ENCODE data around the gene KCNC3. TPM values are rescaled to one million over a fixed set of nuclear protein-coding genes. Genes with fewer than 3 reads are reported as not detected.

Gene KCNC3
- polyA plus RNA-seq, 2 donors: 0.45 to 0.81 TPM

DNA sequence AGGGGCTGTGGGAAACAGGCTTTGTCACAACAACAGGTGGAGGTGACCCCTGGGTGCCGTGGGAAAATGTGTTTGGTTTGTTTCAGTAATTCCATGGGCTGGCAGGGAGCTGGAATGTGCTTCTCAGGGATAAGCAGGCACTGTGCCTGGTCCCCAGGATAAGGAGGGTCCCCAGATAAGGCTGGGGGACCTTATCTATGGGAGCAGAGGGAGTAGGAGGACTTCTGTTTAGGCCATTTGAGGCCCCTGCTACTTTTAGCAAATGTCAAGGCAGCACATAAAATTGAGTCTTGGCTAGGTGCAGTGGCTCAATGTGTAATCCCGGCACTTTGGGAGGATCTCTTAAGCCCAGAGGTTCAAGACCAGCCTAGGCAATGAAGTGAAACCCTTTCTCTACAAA lies 59.5 kb downstream of the KCNC3 start:
- no peak overlapping the region for H3K27ac ChIP-seq (ENCODE audit: low read depth in 2 of 2, low read length in 1 of 2)
- H3K4me1 ChIP-seq (ENCODE audit: control insufficient read depth in 2 of 2, insufficient read depth in 2 of 2, low read length in 1 of 2): peaks cover 2% of the 10 kb centered on the region in 2 donors
- no peak overlapping the region for H3K4me3 ChIP-seq (ENCODE audit: low read depth in 1 of 2, low read length in 2 of 2)
- peaks cover 0 to 4% of the 10 kb centered on the region in 2 donors for H3K9me3 ChIP-seq (ENCODE audit: control insufficient read depth in 2 of 2, insufficient read depth in 1 of 2, low read depth in 1 of 2, low read length in 1 of 2)
- no peaks in the 10 kb centered on the region for H3K27me3 ChIP-seq (ENCODE audit: control insufficient read depth in 1 of 2, insufficient read depth in 2 of 2, low read length in 2 of 2)
- 66 to 76% methylated on average over 2 of the region's 2 CpGs for WGBS, 2 donors
- H3K36me3 ChIP-seq (ENCODE audit: control insufficient read depth in 2 of 2, insufficient read depth in 2 of 2, low read length in 1 of 2): peaks cover 0 to 13% of the 10 kb centered on the region in 2 donors

DNA sequence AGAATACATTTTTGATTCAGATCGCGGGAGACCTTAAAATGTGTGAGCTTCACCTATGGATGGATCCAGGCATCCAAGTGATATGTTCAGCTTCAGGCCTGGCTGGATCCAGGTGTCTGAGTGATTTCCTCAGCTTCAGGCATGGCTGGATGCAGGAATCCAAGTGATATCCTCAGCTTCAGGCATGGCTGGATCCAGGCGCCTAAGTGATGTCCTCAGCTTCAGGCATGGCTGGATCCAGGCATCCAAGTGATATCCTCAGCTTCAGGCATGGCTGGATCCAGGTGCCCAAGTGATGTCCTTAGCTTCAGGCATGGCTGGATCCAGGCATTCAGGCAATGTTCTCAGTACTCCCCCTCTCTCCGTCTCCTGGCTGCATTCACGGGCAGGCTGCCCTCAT lies 60.7 kb downstream of the KCNC3 start:
- Histone ChIP-seq H3K27ac (ENCODE audit: low read depth in 2 of 2, low read length in 1 of 2) (no peak overlapping the region), H3K27me3 (ENCODE audit: control insufficient read depth in 1 of 2, insufficient read depth in 2 of 2, low read length in 2 of 2) (no peaks in the 10 kb centered on the region), H3K9me3 (ENCODE audit: control insufficient read depth in 2 of 2, insufficient read depth in 1 of 2, low read depth in 1 of 2, low read length in 1 of 2) (peaks cover 0 to 4% of the 10 kb centered on the region in 2 donors), H3K4me1 (ENCODE audit: control insufficient read depth in 2 of 2, insufficient read depth in 2 of 2, low read length in 1 of 2) (peaks cover 2% of the 10 kb centered on the region in 2 donors), H3K36me3 (ENCODE audit: control insufficient read depth in 2 of 2, insufficient read depth in 2 of 2, low read length in 1 of 2) (peaks cover 0 to 15% of the 10 kb centered on the region in 2 donors), H3K4me3 (ENCODE audit: low read depth in 1 of 2, low read length in 2 of 2) (no peak overlapping the region)
- 95% methylated on average over 5 of the region's 5 CpGs for WGBS, 2 donors

DNA sequence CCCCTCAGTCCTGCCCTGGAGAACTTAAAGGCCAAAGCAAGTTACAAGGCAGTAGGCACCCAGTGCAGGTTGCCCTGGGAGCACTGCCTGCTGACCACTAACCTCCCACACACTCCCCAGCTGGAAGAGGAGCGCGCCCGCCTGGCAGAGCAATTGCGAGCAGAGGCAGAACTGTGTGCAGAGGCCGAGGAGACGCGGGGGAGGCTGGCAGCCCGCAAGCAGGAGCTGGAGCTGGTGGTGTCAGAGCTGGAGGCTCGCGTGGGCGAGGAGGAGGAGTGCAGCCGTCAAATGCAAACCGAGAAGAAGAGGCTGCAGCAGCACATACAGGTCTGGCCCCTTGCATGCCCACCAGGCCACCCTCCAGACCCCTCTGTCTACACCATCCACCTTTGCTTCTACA lies 61.1 kb downstream of the KCNC3 start:
- Histone ChIP-seq H3K4me3 (ENCODE audit: low read depth in 1 of 2, low read length in 2 of 2) (no peak overlapping the region), H3K4me1 (ENCODE audit: control insufficient read depth in 2 of 2, insufficient read depth in 2 of 2, low read length in 1 of 2) (peaks cover 2% of the 10 kb centered on the region in 2 donors), H3K27me3 (ENCODE audit: control insufficient read depth in 1 of 2, insufficient read depth in 2 of 2, low read length in 2 of 2) (no peaks in the 10 kb centered on the region), H3K36me3 (ENCODE audit: control insufficient read depth in 2 of 2, insufficient read depth in 2 of 2, low read length in 1 of 2) (peaks cover 0 to 15% of the 10 kb centered on the region in 2 donors), H3K27ac (ENCODE audit: low read depth in 2 of 2, low read length in 1 of 2) (no peak overlapping the region), H3K9me3 (ENCODE audit: control insufficient read depth in 2 of 2, insufficient read depth in 1 of 2, low read depth in 1 of 2, low read length in 1 of 2) (peaks cover 0 to 4% of the 10 kb centered on the region in 2 donors)
- 88 to 90% methylated on average over 13 of the region's 13 CpGs for WGBS, 2 donors

DNA sequence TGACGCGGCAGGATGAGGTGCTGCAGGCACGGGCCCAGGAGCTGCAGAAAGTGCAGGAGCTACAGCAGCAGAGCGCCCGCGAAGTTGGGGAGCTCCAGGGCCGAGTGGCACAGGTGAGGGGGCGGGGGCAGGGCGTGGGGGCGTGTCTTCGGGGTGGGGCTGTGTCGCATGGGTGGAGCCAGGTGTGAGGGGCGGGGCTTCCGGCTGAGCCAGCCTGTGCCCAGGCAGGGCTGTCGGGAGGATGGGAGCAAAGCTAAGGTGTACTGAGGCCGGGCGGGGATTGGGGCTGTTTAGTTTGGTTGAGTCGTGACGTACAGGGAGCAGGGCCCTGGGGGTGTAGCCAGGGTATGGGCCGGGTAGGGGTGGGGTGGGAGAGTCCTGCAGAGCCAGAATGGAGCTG lies 62.3 kb downstream of the KCNC3 start:
- H3K9me3 ChIP-seq (ENCODE audit: control insufficient read depth in 2 of 2, insufficient read depth in 1 of 2, low read depth in 1 of 2, low read length in 1 of 2): no peaks in the 10 kb centered on the region
- H3K27me3 ChIP-seq (ENCODE audit: control insufficient read depth in 1 of 2, insufficient read depth in 2 of 2, low read length in 2 of 2): no peaks in the 10 kb centered on the region
- no peak overlapping the region for H3K4me3 ChIP-seq (ENCODE audit: low read depth in 1 of 2, low read length in 2 of 2)
- peaks cover 1 to 16% of the 10 kb centered on the region in 2 donors for H3K36me3 ChIP-seq (ENCODE audit: control insufficient read depth in 2 of 2, insufficient read depth in 2 of 2, low read length in 1 of 2)
- 16 to 36% methylated on average over 19 to 20 of the region's 20 CpGs for whole genome bisulfite sequencing, 2 donors
- H3K27ac ChIP-seq (ENCODE audit: low read depth in 2 of 2, low read length in 1 of 2): no peak overlapping the region
- peaks cover 2% of the 10 kb centered on the region in 2 donors for H3K4me1 ChIP-seq (ENCODE audit: control insufficient read depth in 2 of 2, insufficient read depth in 2 of 2, low read length in 1 of 2)

DNA sequence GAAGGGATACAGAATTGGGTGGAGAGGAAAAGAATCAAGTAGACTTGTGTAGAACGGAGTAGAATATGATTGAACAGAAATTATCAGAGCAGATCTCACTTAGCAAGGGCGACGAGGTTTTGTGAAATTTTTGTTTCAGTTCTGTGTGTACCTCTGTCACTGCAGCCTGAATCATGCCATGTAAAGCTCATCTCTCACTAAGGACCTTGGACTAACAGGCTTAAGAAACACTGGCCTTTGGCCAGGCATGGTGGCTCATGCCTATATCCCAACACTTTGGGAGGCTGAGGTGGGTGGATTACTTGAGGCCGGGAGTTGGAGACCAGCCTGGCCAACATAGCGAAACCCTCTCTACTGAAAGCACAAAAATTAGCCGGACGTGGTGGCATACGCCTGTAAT lies 63.1 kb downstream of the KCNC3 start:
- H3K9me3 ChIP-seq (ENCODE audit: control insufficient read depth in 2 of 2, insufficient read depth in 1 of 2, low read depth in 1 of 2, low read length in 1 of 2): no peaks in the 10 kb centered on the region
- H3K27me3 ChIP-seq (ENCODE audit: control insufficient read depth in 1 of 2, insufficient read depth in 2 of 2, low read length in 2 of 2): no peaks in the 10 kb centered on the region
- WGBS, 2 donors: 77 to 82% methylated on average over 8 of the region's 8 CpGs
- H3K4me1 ChIP-seq (ENCODE audit: control insufficient read depth in 2 of 2, insufficient read depth in 2 of 2, low read length in 1 of 2): peaks cover 2% of the 10 kb centered on the region in 2 donors
- H3K27ac ChIP-seq (ENCODE audit: low read depth in 2 of 2, low read length in 1 of 2): no peak overlapping the region
- peaks cover 5 to 17% of the 10 kb centered on the region in 2 donors for H3K36me3 ChIP-seq (ENCODE audit: control insufficient read depth in 2 of 2, insufficient read depth in 2 of 2, low read length in 1 of 2)
- H3K4me3 ChIP-seq (ENCODE audit: low read depth in 1 of 2, low read length in 2 of 2): no peak overlapping the region

DNA sequence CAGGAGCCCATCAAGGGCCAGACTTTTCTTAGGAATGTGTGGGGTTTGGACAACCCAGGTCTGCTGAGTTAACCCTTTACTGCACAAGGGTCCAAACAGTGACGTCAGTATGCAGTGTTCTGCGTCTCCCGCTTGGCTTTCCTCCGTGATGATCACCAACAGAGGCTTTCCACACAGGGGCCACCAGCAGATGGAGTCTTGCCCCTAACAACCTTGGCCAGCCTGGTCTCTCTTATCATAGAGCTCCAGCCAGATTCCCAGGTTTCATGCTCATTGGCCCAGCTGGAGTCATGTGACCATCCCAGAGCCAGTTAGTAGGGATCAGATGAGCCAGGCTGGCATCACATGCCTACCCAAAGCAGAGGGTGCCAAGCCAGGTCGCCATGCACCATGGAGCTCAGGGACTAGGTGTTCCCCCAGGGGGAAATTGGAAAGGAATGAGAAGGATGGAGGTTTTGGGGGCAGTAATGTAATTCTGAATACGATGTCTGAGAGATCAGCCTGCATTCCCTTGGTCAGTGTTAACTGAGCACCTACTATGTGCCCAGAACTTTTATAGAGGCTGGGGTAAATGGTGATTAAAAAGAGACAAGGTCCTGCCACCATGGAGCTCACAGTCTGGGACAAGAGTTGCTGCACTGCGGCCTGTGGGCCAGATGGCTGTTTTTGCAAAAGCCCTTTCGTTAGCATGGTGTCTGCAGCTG lies 64.5 kb downstream of the KCNC3 start:
- no peaks in the 10 kb centered on the region for H3K9me3 ChIP-seq (ENCODE audit: control insufficient read depth in 2 of 2, insufficient read depth in 1 of 2, low read depth in 1 of 2, low read length in 1 of 2)
- H3K27me3 ChIP-seq (ENCODE audit: control insufficient read depth in 1 of 2, insufficient read depth in 2 of 2, low read length in 2 of 2): no peaks in the 10 kb centered on the region
- H3K4me3 ChIP-seq (ENCODE audit: low read depth in 1 of 2, low read length in 2 of 2): no peak overlapping the region
- WGBS, 2 donors: 77 to 81% methylated on average over 8 of the region's 8 CpGs
- H3K36me3 ChIP-seq (ENCODE audit: control insufficient read depth in 2 of 2, insufficient read depth in 2 of 2, low read length in 1 of 2): peaks cover 5 to 22% of the 10 kb centered on the region in 2 donors
- no peak overlapping the region for H3K27ac ChIP-seq (ENCODE audit: low read depth in 2 of 2, low read length in 1 of 2)
- peaks cover 2% of the 10 kb centered on the region in 2 donors for H3K4me1 ChIP-seq (ENCODE audit: control insufficient read depth in 2 of 2, insufficient read depth in 2 of 2, low read length in 1 of 2)

DNA sequence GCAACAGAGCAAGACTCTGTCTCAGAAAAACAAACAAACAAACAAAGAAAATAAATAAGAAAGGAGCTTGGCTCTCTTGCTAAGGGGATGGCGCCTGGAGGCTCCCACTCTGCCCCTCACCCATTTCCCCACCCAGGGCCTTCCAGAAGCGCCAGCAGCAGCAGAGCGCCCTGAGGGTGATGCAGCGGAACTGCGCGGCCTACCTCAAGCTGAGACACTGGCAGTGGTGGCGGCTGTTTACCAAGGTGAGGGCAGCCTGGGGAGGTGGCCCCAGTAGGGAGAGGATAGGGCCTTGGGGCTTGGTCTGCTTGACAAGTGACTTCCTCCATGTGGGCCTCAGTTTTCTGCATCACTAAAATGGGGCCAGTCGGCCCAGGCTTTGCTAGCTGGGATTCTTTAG lies 66.0 kb downstream of the KCNC3 start:
- Histone ChIP-seq H3K9me3 (ENCODE audit: control insufficient read depth in 2 of 2, insufficient read depth in 1 of 2, low read depth in 1 of 2, low read length in 1 of 2) (no peaks in the 10 kb centered on the region), H3K27ac (ENCODE audit: low read depth in 2 of 2, low read length in 1 of 2) (no peak overlapping the region), H3K27me3 (ENCODE audit: control insufficient read depth in 1 of 2, insufficient read depth in 2 of 2, low read length in 2 of 2) (no peaks in the 10 kb centered on the region), H3K4me3 (ENCODE audit: low read depth in 1 of 2, low read length in 2 of 2) (no peak overlapping the region), H3K36me3 (ENCODE audit: control insufficient read depth in 2 of 2, insufficient read depth in 2 of 2, low read length in 1 of 2) (peaks cover 5 to 23% of the 10 kb centered on the region in 2 donors), H3K4me1 (ENCODE audit: control insufficient read depth in 2 of 2, insufficient read depth in 2 of 2, low read length in 1 of 2) (peaks cover 2% of the 10 kb centered on the region in 2 donors)
- WGBS, 2 donors: 93 to 95% methylated on average over 8 of the region's 8 CpGs

Other genes starting within 250 kb of the KCNC3 start
- not detected for gene IZUMO2, start 166.1 kb downstream of the KCNC3 start, polyA plus RNA-seq
- gene MYH14, start 125.8 kb downstream of the KCNC3 start, polyA plus RNA-seq: 100 to 1,000 TPM in 1 of 2 donors, 10 to 100 TPM in 1; 72.9 to 110 TPM
- gene NAPSA, start 36.3 kb upstream of the KCNC3 start, polyA plus RNA-seq: 1 to 10 TPM in 1 of 2 donors, under 1 TPM in 1; 0.28 to 1.5 TPM
- gene NR1H2, start 47.1 kb upstream of the KCNC3 start, polyA plus RNA-seq: 10 to 100 TPM; 50.3 to 55.0 TPM
- gene POLD1, start 55.0 kb upstream of the KCNC3 start, polyA plus RNA-seq: 10 to 100 TPM; 27.4 to 48.3 TPM
- under 1 TPM; 0.06 to 0.22 TPM for gene SPIB, start 89.6 kb upstream of the KCNC3 start, polyA plus RNA-seq
- gene MYBPC2, start 103.5 kb upstream of the KCNC3 start, polyA plus RNA-seq: under 1 TPM in 1 of 2 donors, not detected in 1; 0.12 TPM
- 10 to 100 TPM; 41.9 to 62.9 TPM for gene EMC10, start 147.1 kb upstream of the KCNC3 start, polyA plus RNA-seq
- gene GARIN5A, start 147.5 kb upstream of the KCNC3 start, polyA plus RNA-seq: 1 to 10 TPM; 1.3 to 1.4 TPM
- 10 to 100 TPM; 39.4 to 54.5 TPM for gene JOSD2, start 181.8 kb upstream of the KCNC3 start, polyA plus RNA-seq
- gene ASPDH, start 184.5 kb upstream of the KCNC3 start, polyA plus RNA-seq: not detected
- under 1 TPM; 0.65 to 0.92 TPM for gene LRRC4B, start 239.1 kb upstream of the KCNC3 start, polyA plus RNA-seq